BE2C (cell line): ENCODE measurements around the gene PASK.

Experiments
- DNase-seq: peaks from one replicate; pipeline ENCODE4 v3.0.0-alpha.2; 2020
- H3K27me3 ChIP-seq: fragments of 250-450 bp; sonication (Bioruptor Pico); 2 replicates; pipeline ENCODE4 v1.5.1; 2020; ENCODE audit warnings: mild to moderate bottlenecking
- H3K36me3 ChIP-seq: fragments of 250-450 bp; sonication (Bioruptor Pico); 2 replicates; pipeline ENCODE4 v1.5.1; 2020; ENCODE audit warnings: mild to moderate bottlenecking
- H3K4me1 ChIP-seq: fragments of 250-450 bp; sonication (Bioruptor Pico); 2 replicates; pipeline ENCODE4 v1.5.1; 2020
- H3K4me3 ChIP-seq: 2 replicates; pipeline ENCODE4 v1.5.1; 2011; ENCODE audit warnings: low read depth, low read length
- H3K9me3 ChIP-seq: fragments of 250-450 bp; sonication (Bioruptor Pico); 2 replicates; pipeline ENCODE4 v1.5.1; 2020
- CTCF ChIP-seq: IDR thresholded peaks from 2 replicates; pipeline ENCODE4 v1.5.1; 2012; ENCODE audit warnings: mild to moderate bottlenecking, low read depth, low read length

Gene PASK

GRCh38 chr2:241168366-241168765 is 19.1 kb upstream of the PASK start:
- Histone ChIP-seq H3K27me3 (no peaks in the 10 kb centered on the region), H3K4me1 (no peaks in the 10 kb centered on the region), H3K36me3 (peaks cover 30% of the 10 kb centered on the region), H3K4me3 (no peak overlapping the region), H3K9me3 (0 out of 2 replicates have a peak, but pooled peaks cover 3% of the 10 kb centered on the region)
- TF ChIP-seq CTCF, result no peak
- no peak for DNase-seq

GRCh38 chr2:241163601-241164118 is 14.4 kb upstream of the PASK start:
- H3K36me3 ChIP-seq, result peaks cover 34% of the 10 kb centered on the region
- TF ChIP-seq CTCF, result no peak
- DNase-seq, result no peak

GRCh38 chr2:241161646-241162281 is 12.5 kb upstream of the PASK start:
- Histone ChIP-seq H3K4me3 (no peak overlapping the region), H3K36me3 (peaks cover 34% of the 10 kb centered on the region), H3K27me3 (no peaks in the 10 kb centered on the region), H3K4me1 (peaks cover 3% of the 10 kb centered on the region; the same call in 1 of the 2 replicates), H3K9me3 (no peaks in the 10 kb centered on the region)
- no peak for DNase-seq
- TF ChIP-seq CTCF, result no peak

More at GRCh38 chr2:241163601-241164118, 14.4 kb upstream of the PASK start:
- H3K27me3 ChIP-seq, result no peaks in the 10 kb centered on the region
- H3K4me3 ChIP-seq, result no peak overlapping the region
- H3K4me1 ChIP-seq, result peaks cover 3% of the 10 kb centered on the region; the same call in 1 of the 2 replicates
- H3K9me3 ChIP-seq, result no peaks in the 10 kb centered on the region

- Histone ChIP-seq H3K9me3 (no peaks in the 10 kb centered on the region), H3K4me1 (peaks cover 3% of the 10 kb centered on the region; the same call in 1 of the 2 replicates), H3K36me3 (peaks cover 24% of the 10 kb centered on the region), H3K27me3 (no peaks in the 10 kb centered on the region), H3K4me3 (no peak overlapping the region)
- no peak for TF ChIP-seq CTCF
- no peak for DNase-seq
Measured at GRCh38 chr2:241160318-241160717, 11.0 kb upstream of the PASK start.

GRCh38 chr2:241159116-241159515 is 9.8 kb upstream of the PASK start:
- Histone ChIP-seq H3K9me3 (no peaks in the 10 kb centered on the region), H3K4me1 (peaks cover 3% of the 10 kb centered on the region; the same call in 1 of the 2 replicates), H3K4me3 (no peak overlapping the region), H3K27me3 (no peaks in the 10 kb centered on the region), H3K36me3 (peaks cover 23% of the 10 kb centered on the region)
- no peak for DNase-seq
- no peak for TF ChIP-seq CTCF

- Histone ChIP-seq H3K4me3 (no peak overlapping the region), H3K36me3 (peaks cover 23% of the 10 kb centered on the region), H3K4me1 (peaks cover 3% of the 10 kb centered on the region; the same call in 1 of the 2 replicates), H3K27me3 (no peaks in the 10 kb centered on the region), H3K9me3 (no peaks in the 10 kb centered on the region)
- TF ChIP-seq CTCF, result no peak
- no peak for DNase-seq
Measured at GRCh38 chr2:241158546-241158900, 9.3 kb upstream of the PASK start.
